ENCODE data around the gene HBS1L.
A peak's percentile ranks its signal among the peaks of the same experiment; 100 is the strongest.

The HBS1L gene

DNA sequence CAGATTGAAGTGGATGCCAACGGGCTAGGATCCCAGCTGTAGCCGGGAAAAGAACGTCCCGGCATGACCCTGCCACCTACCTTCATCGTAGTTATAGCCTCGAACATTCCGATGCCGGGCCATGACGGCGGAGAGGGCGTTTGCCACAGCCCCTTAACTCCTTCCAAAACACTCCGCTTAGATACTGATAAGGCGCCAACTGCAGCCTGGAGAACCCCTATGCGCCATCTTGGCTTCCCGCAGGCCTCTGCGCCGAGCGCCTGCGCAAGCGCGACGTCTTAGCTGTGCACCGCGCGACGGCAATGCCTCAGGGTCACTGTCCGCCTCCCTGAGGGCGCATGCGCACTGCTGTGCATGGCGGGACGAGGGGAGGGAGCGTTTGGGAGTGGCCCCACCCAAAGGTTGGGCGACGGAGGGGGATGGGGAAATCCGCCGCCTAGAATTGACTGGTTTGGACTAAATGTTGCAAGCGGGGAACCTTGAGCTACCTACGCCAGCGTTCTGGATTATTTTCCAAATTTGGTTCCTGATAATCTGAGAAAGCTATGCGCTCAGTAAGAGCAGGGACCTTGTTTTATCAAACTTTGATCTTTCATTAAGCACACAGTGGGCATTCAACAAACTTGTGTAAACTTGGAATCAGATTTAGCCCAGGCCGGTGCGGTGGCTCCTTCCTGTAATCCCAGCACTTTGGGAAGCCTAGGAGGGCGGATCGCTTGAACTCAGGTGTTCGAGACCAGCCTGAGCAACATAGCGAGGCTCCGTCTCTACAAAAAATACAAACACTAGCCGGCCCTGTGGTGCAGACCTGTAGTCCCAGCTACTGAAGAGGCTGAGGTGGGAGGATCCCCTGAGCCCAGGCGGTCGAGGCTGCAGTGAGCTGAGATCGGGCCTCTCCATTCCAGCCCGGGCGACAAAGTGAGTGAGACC lies at the start of gene HBS1L:
Gene HBS1L, minus strand, starts transcription at position 254 of the 930 bp plus-strand sequence. Its CDS starts 131 bp downstream, at position 123.
- Histone ChIP-seq H3K27ac (ENCODE audit: low read depth, low read length) (peak within 1 kb of the TSS; percentile 90), H3K9me3 (ENCODE audit: control insufficient read depth, insufficient read depth, low read length) (no peaks in the 10 kb centered on the region), H3K4me3 (ENCODE audit: low read depth, low read length) (peak within 1 kb of the TSS; percentile 97), H3K36me3 (ENCODE audit: control insufficient read depth, insufficient read depth, low read length) (peaks cover 3% of the 10 kb centered on the region), H3K27me3 (ENCODE audit: control insufficient read depth, insufficient read depth, low read length) (no peaks in the 10 kb centered on the region), H3K9ac (ENCODE audit: low read depth, low read length) (peak within 1 kb of the TSS; percentile 96), H3K4me1 (ENCODE audit: control insufficient read depth, insufficient read depth, low read length) (0 out of 2 replicates have a peak, but pooled peaks cover 3% of the 10 kb centered on the region)

DNA sequence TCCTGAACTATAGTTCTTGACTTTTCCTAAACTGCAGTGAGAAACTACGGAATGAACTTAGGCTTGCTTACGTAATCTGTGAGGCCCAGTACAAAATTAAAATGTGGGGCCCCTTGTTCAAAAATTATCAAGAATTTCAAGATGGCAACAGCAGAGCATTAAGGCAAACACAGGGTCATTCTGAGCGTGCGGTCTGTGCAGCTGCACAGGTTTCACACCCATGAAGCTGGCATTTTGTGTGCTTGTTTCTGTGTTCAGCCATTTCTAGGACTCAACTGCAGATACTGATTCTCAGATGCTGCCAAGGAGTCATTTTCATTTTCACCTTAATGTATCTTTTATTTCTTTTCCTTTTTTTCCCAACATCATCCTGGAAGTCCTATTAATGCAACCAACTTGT lies 49.6 kb upstream of the HBS1L start:
- Histone ChIP-seq H3K27me3 (ENCODE audit: control insufficient read depth, insufficient read depth, low read length) (no peaks in the 10 kb centered on the region), H3K9me3 (ENCODE audit: control insufficient read depth, insufficient read depth, low read length) (no peaks in the 10 kb centered on the region), H3K9ac (ENCODE audit: low read depth, low read length) (no peak overlapping the region), H3K27ac (ENCODE audit: low read depth, low read length) (no peak overlapping the region), H3K4me3 (ENCODE audit: low read depth, low read length) (no peak overlapping the region), H3K36me3 (ENCODE audit: control insufficient read depth, insufficient read depth, low read length) (no peaks in the 10 kb centered on the region), H3K4me1 (ENCODE audit: control insufficient read depth, insufficient read depth, low read length) (no peaks in the 10 kb centered on the region)

DNA sequence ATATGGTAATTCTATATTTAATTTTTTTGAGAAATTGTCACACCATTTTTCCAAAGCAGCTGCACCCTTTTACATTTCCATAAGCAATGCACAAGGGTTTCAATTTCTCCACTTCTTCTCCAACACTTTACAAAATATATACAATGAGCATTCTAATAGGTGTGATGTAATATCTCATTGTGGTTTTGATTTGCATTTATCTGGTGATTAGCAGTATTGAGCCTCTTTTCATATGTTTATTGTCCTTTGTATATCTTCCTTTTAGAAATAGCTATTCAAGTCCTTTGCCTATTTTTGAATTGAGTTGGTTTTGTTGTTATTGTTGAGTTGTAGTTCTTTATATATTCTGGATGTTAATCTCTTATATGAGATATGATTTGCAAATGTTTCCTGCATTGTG lies 47.6 kb upstream of the HBS1L start:
- no peaks in the 10 kb centered on the region for H3K36me3 ChIP-seq (ENCODE audit: control insufficient read depth, insufficient read depth, low read length)
- no peaks in the 10 kb centered on the region for H3K4me1 ChIP-seq (ENCODE audit: control insufficient read depth, insufficient read depth, low read length)
- H3K9me3 ChIP-seq (ENCODE audit: control insufficient read depth, insufficient read depth, low read length) = no peaks in the 10 kb centered on the region
- H3K4me3 ChIP-seq (ENCODE audit: low read depth, low read length) = no peak overlapping the region
- H3K9ac ChIP-seq (ENCODE audit: low read depth, low read length) = no peak overlapping the region
- H3K27ac ChIP-seq (ENCODE audit: low read depth, low read length) = no peak overlapping the region
- H3K27me3 ChIP-seq (ENCODE audit: control insufficient read depth, insufficient read depth, low read length) = no peaks in the 10 kb centered on the region

DNA sequence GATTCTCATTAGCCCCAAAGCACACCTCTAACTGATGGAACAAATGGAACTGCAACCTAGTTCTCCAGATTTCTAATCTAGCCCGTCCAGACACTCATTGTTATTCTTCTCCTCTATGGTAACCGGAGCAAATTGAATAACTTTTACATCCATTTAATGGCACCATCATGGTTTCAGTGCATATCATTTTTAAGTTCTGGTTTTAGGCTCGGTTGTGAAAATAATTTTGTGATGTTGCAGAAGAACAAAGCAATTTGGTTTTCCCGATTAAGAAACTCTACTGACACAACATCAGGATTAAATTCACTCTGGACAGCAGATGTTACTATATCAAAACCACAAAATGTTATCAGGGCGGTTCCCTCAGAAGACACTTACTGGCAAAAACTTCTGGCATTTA lies 42.5 kb upstream of the HBS1L start:
- Histone ChIP-seq H3K27me3 (ENCODE audit: control insufficient read depth, insufficient read depth, low read length) (no peaks in the 10 kb centered on the region), H3K9ac (ENCODE audit: low read depth, low read length) (no peak overlapping the region), H3K9me3 (ENCODE audit: control insufficient read depth, insufficient read depth, low read length) (no peaks in the 10 kb centered on the region), H3K4me3 (ENCODE audit: low read depth, low read length) (no peak overlapping the region), H3K36me3 (ENCODE audit: control insufficient read depth, insufficient read depth, low read length) (no peaks in the 10 kb centered on the region), H3K27ac (ENCODE audit: low read depth, low read length) (no peak overlapping the region), H3K4me1 (ENCODE audit: control insufficient read depth, insufficient read depth, low read length) (no peaks in the 10 kb centered on the region)

DNA sequence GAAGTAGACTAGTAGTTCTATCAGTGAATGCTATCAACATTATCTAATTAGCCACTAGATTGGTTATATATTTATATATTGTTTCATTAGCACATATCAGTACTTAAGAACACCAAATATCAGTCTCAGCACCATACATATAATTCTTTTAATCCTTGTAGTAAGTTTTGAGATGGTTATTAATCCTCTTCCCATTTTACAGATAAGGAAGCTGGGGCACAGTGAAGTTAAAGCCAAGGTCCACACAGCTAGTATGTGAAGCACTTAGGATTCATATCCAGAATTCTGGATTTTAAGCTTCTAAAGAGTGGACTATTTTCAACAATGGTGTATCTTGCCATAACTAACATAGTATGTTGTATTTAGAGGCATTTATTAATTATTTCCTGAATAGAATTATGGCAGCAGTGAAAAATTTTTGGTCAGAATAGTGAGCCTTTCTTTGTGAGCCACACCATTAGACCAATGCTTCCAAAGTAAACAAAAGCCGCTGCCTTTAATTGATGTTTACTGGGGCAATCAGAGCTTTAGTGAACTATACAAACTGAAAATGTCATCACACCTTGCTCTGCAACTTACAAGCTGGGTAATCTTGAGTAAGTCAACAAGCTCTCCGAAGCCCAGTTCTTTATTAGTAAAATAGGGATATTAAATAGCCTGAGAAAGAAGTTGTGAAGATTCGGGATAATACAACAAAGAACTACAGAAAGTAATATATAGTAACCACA lies 41.9 kb upstream of the HBS1L start:
- no peak overlapping the region for H3K27ac ChIP-seq (ENCODE audit: low read depth, low read length)
- H3K9me3 ChIP-seq (ENCODE audit: control insufficient read depth, insufficient read depth, low read length) = no peaks in the 10 kb centered on the region
- H3K9ac ChIP-seq (ENCODE audit: low read depth, low read length) = no peak overlapping the region
- H3K4me3 ChIP-seq (ENCODE audit: low read depth, low read length) = no peak overlapping the region
- no peaks in the 10 kb centered on the region for H3K27me3 ChIP-seq (ENCODE audit: control insufficient read depth, insufficient read depth, low read length)
- H3K36me3 ChIP-seq (ENCODE audit: control insufficient read depth, insufficient read depth, low read length) = no peaks in the 10 kb centered on the region
- no peaks in the 10 kb centered on the region for H3K4me1 ChIP-seq (ENCODE audit: control insufficient read depth, insufficient read depth, low read length)

DNA sequence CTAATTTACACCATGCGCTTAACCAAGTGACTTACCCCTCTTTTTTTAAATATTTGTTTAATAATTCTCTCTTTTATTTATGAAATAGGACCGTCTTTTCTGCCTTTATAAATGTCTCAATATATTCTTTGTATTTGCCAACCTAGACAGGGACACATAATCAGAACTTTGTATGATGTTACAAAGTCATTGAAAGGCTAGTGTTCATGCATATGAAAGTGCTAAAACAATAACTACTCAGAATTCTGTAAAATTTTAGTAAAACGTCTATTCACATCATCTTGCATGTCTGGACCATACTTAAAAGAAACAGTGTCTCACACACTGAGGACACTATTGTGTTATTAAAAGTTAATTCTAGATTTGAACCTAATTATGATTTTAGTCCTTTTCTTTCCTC lies 41.1 kb upstream of the HBS1L start:
- Histone ChIP-seq H3K27ac (ENCODE audit: low read depth, low read length) (no peak overlapping the region), H3K9me3 (ENCODE audit: control insufficient read depth, insufficient read depth, low read length) (no peaks in the 10 kb centered on the region), H3K4me1 (ENCODE audit: control insufficient read depth, insufficient read depth, low read length) (no peaks in the 10 kb centered on the region), H3K36me3 (ENCODE audit: control insufficient read depth, insufficient read depth, low read length) (no peaks in the 10 kb centered on the region), H3K4me3 (ENCODE audit: low read depth, low read length) (no peak overlapping the region), H3K9ac (ENCODE audit: low read depth, low read length) (no peak overlapping the region), H3K27me3 (ENCODE audit: control insufficient read depth, insufficient read depth, low read length) (no peaks in the 10 kb centered on the region)

DNA sequence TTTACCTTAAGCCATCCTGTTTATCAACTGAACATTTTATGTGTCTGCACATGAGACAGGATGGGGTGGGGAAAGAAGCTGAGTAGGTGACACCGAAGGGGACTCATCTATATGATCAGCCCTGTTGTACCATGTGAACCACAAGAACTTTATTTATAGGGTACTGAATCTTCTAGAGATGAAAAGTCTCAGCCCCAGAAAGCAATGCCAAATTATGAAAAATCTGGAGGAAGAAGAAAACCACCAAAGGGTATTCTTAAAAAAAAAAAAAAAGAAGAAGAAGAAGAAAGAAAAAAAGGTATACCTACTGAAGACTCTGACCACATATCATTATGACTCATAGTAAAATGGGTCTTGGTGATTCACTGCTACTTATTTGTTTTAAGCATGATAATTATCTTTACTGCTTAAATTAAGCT lies 39.8 kb upstream of the HBS1L start:
- no peak overlapping the region for H3K27ac ChIP-seq (ENCODE audit: low read depth, low read length)
- no peak overlapping the region for H3K4me3 ChIP-seq (ENCODE audit: low read depth, low read length)
- no peaks in the 10 kb centered on the region for H3K4me1 ChIP-seq (ENCODE audit: control insufficient read depth, insufficient read depth, low read length)
- no peaks in the 10 kb centered on the region for H3K36me3 ChIP-seq (ENCODE audit: control insufficient read depth, insufficient read depth, low read length)
- H3K9me3 ChIP-seq (ENCODE audit: control insufficient read depth, insufficient read depth, low read length) = no peaks in the 10 kb centered on the region
- H3K9ac ChIP-seq (ENCODE audit: low read depth, low read length) = no peak overlapping the region
- no peaks in the 10 kb centered on the region for H3K27me3 ChIP-seq (ENCODE audit: control insufficient read depth, insufficient read depth, low read length)

DNA sequence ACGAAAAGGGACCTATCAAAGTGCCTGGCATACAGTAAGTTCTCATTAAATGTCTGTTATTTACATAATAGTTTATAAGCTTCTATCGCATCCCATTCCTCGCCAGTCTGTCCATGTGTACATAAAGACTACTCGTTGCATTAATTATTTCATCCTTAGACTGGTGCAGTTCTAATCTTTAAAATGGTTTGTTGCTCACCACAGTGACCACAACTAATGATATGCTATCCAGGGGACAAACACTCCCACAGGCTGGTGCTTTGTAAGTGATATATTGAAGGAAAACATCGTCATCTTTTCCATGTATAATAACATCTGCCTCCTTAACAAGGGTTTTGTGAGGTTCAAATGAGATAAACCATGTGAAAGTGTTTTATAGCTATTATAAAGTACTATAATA lies 39.0 kb upstream of the HBS1L start:
- Histone ChIP-seq H3K4me1 (ENCODE audit: control insufficient read depth, insufficient read depth, low read length) (peaks cover 4% of the 10 kb centered on the region), H3K9me3 (ENCODE audit: control insufficient read depth, insufficient read depth, low read length) (no peaks in the 10 kb centered on the region), H3K27me3 (ENCODE audit: control insufficient read depth, insufficient read depth, low read length) (no peaks in the 10 kb centered on the region), H3K9ac (ENCODE audit: low read depth, low read length) (no peak overlapping the region), H3K4me3 (ENCODE audit: low read depth, low read length) (no peak overlapping the region), H3K36me3 (ENCODE audit: control insufficient read depth, insufficient read depth, low read length) (no peaks in the 10 kb centered on the region), H3K27ac (ENCODE audit: low read depth, low read length) (no peak overlapping the region)

DNA sequence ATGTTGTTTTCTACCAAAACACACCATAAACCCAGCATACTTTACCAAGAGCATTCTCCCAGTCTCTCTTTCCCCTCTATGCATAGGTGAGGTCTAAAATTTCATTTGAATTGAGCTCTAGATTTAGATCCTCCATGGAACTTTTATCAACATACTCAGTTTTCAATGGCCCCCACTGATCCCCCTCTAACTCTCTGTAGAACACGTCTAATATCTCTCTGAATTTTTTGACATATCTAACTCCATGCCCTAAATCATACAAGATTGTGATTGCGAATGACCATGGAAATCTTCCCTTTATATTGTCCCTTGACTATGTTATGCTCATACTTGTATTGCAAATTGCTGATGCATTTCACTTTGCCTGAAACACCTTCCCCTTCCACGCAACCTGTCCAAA lies 38.1 kb upstream of the HBS1L start:
- H3K9me3 ChIP-seq (ENCODE audit: control insufficient read depth, insufficient read depth, low read length) = no peaks in the 10 kb centered on the region
- no peak overlapping the region for H3K27ac ChIP-seq (ENCODE audit: low read depth, low read length)
- H3K9ac ChIP-seq (ENCODE audit: low read depth, low read length) = no peak overlapping the region
- H3K36me3 ChIP-seq (ENCODE audit: control insufficient read depth, insufficient read depth, low read length) = no peaks in the 10 kb centered on the region
- peaks cover 4% of the 10 kb centered on the region for H3K4me1 ChIP-seq (ENCODE audit: control insufficient read depth, insufficient read depth, low read length)
- no peaks in the 10 kb centered on the region for H3K27me3 ChIP-seq (ENCODE audit: control insufficient read depth, insufficient read depth, low read length)
- no peak overlapping the region for H3K4me3 ChIP-seq (ENCODE audit: low read depth, low read length)

DNA sequence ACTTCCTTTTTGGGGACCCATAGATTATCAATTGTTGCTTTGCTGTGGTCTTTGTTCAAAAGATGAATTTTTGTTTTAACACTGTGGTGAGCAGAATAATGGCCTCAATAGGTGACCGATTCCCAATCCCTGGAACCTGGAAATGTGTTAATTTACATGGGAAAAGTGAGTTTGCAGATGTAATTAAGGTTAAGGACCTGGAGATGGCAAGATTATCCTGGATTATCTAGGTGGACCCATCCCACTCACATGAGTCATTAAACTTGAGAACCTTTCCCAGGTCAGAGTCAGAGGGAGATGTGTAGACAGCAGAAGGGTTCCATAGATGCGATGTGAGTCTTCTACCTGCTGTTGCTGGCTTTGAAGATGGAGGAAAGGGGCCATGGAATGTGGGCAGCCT lies 36.2 kb upstream of the HBS1L start:
- Histone ChIP-seq H3K27ac (ENCODE audit: low read depth, low read length) (no peak overlapping the region), H3K9me3 (ENCODE audit: control insufficient read depth, insufficient read depth, low read length) (no peaks in the 10 kb centered on the region), H3K9ac (ENCODE audit: low read depth, low read length) (no peak overlapping the region), H3K27me3 (ENCODE audit: control insufficient read depth, insufficient read depth, low read length) (no peaks in the 10 kb centered on the region), H3K36me3 (ENCODE audit: control insufficient read depth, insufficient read depth, low read length) (no peaks in the 10 kb centered on the region), H3K4me3 (ENCODE audit: low read depth, low read length) (no peak overlapping the region), H3K4me1 (ENCODE audit: control insufficient read depth, insufficient read depth, low read length) (peaks cover 4% of the 10 kb centered on the region)

DNA sequence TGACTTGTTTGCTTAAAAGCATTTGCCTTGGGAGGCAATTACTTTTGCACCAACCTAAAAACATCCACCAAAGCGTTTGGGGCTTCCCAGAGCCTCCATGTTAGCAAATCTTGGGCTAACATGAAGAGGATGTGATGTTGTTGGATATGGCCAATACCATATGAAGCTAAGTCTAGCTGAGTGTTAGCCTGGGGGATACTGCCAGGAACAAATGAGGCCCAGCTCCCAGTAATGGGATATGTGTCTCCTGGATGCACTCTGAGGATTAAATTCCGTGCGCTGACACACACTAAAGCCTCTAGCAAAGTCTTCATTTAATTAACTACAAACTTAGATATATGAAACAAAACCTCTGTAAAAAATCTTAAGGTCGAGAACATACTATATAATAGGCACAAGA lies 35.3 kb upstream of the HBS1L start:
- H3K4me1 ChIP-seq (ENCODE audit: control insufficient read depth, insufficient read depth, low read length) = peaks cover 4% of the 10 kb centered on the region
- no peak overlapping the region for H3K9ac ChIP-seq (ENCODE audit: low read depth, low read length)
- no peaks in the 10 kb centered on the region for H3K36me3 ChIP-seq (ENCODE audit: control insufficient read depth, insufficient read depth, low read length)
- H3K27me3 ChIP-seq (ENCODE audit: control insufficient read depth, insufficient read depth, low read length) = no peaks in the 10 kb centered on the region
- no peak overlapping the region for H3K27ac ChIP-seq (ENCODE audit: low read depth, low read length)
- no peaks in the 10 kb centered on the region for H3K9me3 ChIP-seq (ENCODE audit: control insufficient read depth, insufficient read depth, low read length)
- no peak overlapping the region for H3K4me3 ChIP-seq (ENCODE audit: low read depth, low read length)

All from HUES48 (cell line).